MM.1S (cell line): ENCODE results near the gene ITSN2.

ENCODE experiments used
- DNase-seq: peaks from one replicate; pipeline ENCODE4 v3.0.0-alpha.2; 2015
- H2AFZ ChIP-seq: fragments of 300-600 bp; sonication (generic); 2 replicates; pipeline ENCODE4 v1.6.0; 2016; ENCODE audit warnings: antibody characterized with exemption, low read length
- H3F3A ChIP-seq: fragments of 300-600 bp; sonication (generic); 2 replicates; pipeline ENCODE4 v1.6.1; 2016; ENCODE audit warnings: mild to moderate bottlenecking, antibody characterized with exemption, low read length, moderate library complexity, mixed read lengths; ENCODE audit not compliant: insufficient read depth
- H3K27ac ChIP-seq: fragments of 300-600 bp; sonication (generic); 2 replicates; pipeline ENCODE4 v1.5.1; 2016; ENCODE audit warnings: mild to moderate bottlenecking, low read length
- H3K27me3 ChIP-seq: fragments of 300-600 bp; sonication (generic); replicated peaks from 2 replicates; pipeline ENCODE4 v1.6.0; 2016; ENCODE audit warnings: low read length; ENCODE audit not compliant: insufficient read depth
- H3K36me3 ChIP-seq: fragments of 300-600 bp; sonication (generic); replicated peaks from 2 replicates; pipeline ENCODE4 v1.6.1; 2016; ENCODE audit warnings: mild to moderate bottlenecking, low read length, mixed read lengths; ENCODE audit not compliant: insufficient read depth
- H3K4me1 ChIP-seq: fragments of 300-600 bp; sonication (generic); 2 replicates; pipeline ENCODE4 v1.6.1; 2016; ENCODE audit warnings: low read length, mixed read lengths
- H3K4me2 ChIP-seq: fragments of 300-600 bp; sonication (generic); 2 replicates; pipeline ENCODE4 v1.6.0; 2016; ENCODE audit warnings: low read depth, low read length
- H3K4me3 ChIP-seq: fragments of 300-600 bp; sonication (generic); 2 replicates; pipeline ENCODE4 v1.5.1; 2016; ENCODE audit warnings: low read length, mixed read lengths
- H3K79me2 ChIP-seq: fragments of 300-600 bp; sonication (generic); 2 replicates; pipeline ENCODE4 v1.6.1; 2016; ENCODE audit warnings: mixed run types, low read length, mixed read lengths
- H3K9ac ChIP-seq: fragments of 300-600 bp; sonication (generic); 2 replicates; pipeline ENCODE4 v1.6.1; 2016; ENCODE audit warnings: low read length, mixed read lengths
- H3K9me2 ChIP-seq: fragments of 300-600 bp; sonication (generic); replicated peaks from 2 replicates; pipeline ENCODE4 v1.6.1; 2016; ENCODE audit warnings: mild to moderate bottlenecking, low read length, mixed read lengths; ENCODE audit not compliant: insufficient read depth
- H3K9me3 ChIP-seq: fragments of 300-600 bp; sonication (generic); replicated peaks from 2 replicates; pipeline ENCODE4 v1.6.1; 2016; ENCODE audit warnings: mild to moderate bottlenecking, low read length, mixed read lengths; ENCODE audit not compliant: insufficient read depth
- H4K20me1 ChIP-seq: fragments of 300-600 bp; sonication (generic); 2 replicates; pipeline ENCODE4 v1.6.1; 2016; ENCODE audit warnings: mild to moderate bottlenecking, low read length, moderate library complexity, mixed read lengths; ENCODE audit not compliant: insufficient read depth
- EZH2 ChIP-seq: fragments of 300-600 bp; sonication (generic); optimal IDR thresholded peaks from 2 replicates; pipeline ENCODE3; 2017; ENCODE audit warnings: low read depth, mild to moderate bottlenecking, antibody characterized with exemption, low read length, mixed read lengths
- EZH2phosphoT487 ChIP-seq: fragments of 300-600 bp; sonication (generic); IDR thresholded peaks from 2 replicates; pipeline ENCODE4 v1.6.1; 2018; ENCODE audit warnings: antibody characterized with exemption, low read length
- TF ChIP-seq, protein P1 (sequence below): fragments of 300-600 bp; sonication (generic); IDR thresholded peaks from 2 replicates; pipeline ENCODE4 v1.5.1; 2016; ENCODE audit warnings: antibody characterized with exemption, low read length, mixed read lengths

ITSN2 gene

GRCh38 chr2:24280161-24280560 is 80.2 kb downstream of the ITSN2 start:
- Histone ChIP-seq H4K20me1 (no peaks in the 10 kb centered on the region), H3F3A (no peaks in the 10 kb centered on the region), H3K4me3 (no peak overlapping the region), H3K9ac (no peak overlapping the region), H3K4me2 (no peak overlapping the region), H3K36me3 (peaks cover 3% of the 10 kb centered on the region; the same call in 1 of the 2 replicates), H3K9me3 (no peaks in the 10 kb centered on the region), H3K27ac (no peak overlapping the region), H3K4me1 (no peaks in the 10 kb centered on the region), H3K9me2 (no peaks in the 10 kb centered on the region), H2AFZ (no peak overlapping the region), H3K79me2 (no peaks in the 10 kb centered on the region), H3K27me3 (no peaks in the 10 kb centered on the region)
- DNase-seq = no peak
- TF ChIP-seq EZH2 (no peak), EZH2phosphoT487 (no peak)
- TF ChIP-seq, protein P1, sequence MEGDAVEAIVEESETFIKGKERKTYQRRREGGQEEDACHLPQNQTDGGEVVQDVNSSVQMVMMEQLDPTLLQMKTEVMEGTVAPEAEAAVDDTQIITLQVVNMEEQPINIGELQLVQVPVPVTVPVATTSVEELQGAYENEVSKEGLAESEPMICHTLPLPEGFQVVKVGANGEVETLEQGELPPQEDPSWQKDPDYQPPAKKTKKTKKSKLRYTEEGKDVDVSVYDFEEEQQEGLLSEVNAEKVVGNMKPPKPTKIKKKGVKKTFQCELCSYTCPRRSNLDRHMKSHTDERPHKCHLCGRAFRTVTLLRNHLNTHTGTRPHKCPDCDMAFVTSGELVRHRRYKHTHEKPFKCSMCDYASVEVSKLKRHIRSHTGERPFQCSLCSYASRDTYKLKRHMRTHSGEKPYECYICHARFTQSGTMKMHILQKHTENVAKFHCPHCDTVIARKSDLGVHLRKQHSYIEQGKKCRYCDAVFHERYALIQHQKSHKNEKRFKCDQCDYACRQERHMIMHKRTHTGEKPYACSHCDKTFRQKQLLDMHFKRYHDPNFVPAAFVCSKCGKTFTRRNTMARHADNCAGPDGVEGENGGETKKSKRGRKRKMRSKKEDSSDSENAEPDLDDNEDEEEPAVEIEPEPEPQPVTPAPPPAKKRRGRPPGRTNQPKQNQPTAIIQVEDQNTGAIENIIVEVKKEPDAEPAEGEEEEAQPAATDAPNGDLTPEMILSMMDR = no peak

GRCh38 chr2:24276349-24276899 is 83.9 kb downstream of the ITSN2 start:
- H3K36me3 ChIP-seq = peaks cover 3% of the 10 kb centered on the region; the same call in 1 of the 2 replicates
- DNase-seq = no peak
- TF ChIP-seq EZH2phosphoT487 = no peak
- TF ChIP-seq EZH2 = no peak

DNA sequence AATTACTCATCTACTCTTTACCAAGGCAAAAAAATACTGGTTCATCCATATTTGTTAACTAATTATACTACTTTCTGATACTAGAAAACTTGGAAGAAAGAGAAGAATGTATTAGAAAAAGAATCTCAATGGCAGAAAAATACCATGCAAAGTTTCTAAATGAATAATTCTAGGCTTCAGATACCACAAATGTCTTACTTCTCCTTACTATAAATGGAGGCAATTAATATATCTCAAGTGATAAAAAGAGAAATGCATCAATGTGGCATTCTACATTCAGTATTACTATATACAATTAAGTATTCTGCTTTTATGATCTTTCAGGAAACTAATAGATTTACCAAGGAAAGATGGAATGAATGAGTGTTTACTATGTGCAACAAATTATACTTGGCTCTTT is 85.5 kb downstream of the ITSN2 start:
- H3K36me3 ChIP-seq = peaks cover 3% of the 10 kb centered on the region; the same call in 1 of the 2 replicates
- H3K4me3 ChIP-seq = no peak overlapping the region
- no peak overlapping the region for H3K9ac ChIP-seq
- no peaks in the 10 kb centered on the region for H4K20me1 ChIP-seq
- H3K27ac ChIP-seq = no peak overlapping the region
- no peak for DNase-seq
- no peak overlapping the region for H3K4me2 ChIP-seq
- H2AFZ ChIP-seq = no peak overlapping the region
- H3K27me3 ChIP-seq = no peaks in the 10 kb centered on the region
- no peaks in the 10 kb centered on the region for H3F3A ChIP-seq
- H3K9me2 ChIP-seq = no peaks in the 10 kb centered on the region
- H3K79me2 ChIP-seq = no peaks in the 10 kb centered on the region
- TF ChIP-seq EZH2phosphoT487 (no peak), EZH2 (no peak)
- TF ChIP-seq, protein P1 = no peak
- no peaks in the 10 kb centered on the region for H3K9me3 ChIP-seq
- no peaks in the 10 kb centered on the region for H3K4me1 ChIP-seq

More at GRCh38 chr2:24276349-24276899, 83.9 kb downstream of the ITSN2 start:
- no peak overlapping the region for H3K27ac ChIP-seq
- no peak overlapping the region for H3K9ac ChIP-seq
- no peaks in the 10 kb centered on the region for H4K20me1 ChIP-seq
- H3K79me2 ChIP-seq = no peaks in the 10 kb centered on the region
- H3K9me2 ChIP-seq = no peaks in the 10 kb centered on the region
- no peaks in the 10 kb centered on the region for H3K4me1 ChIP-seq
- H2AFZ ChIP-seq = no peak overlapping the region
- no peak overlapping the region for H3K4me3 ChIP-seq
- H3F3A ChIP-seq = no peaks in the 10 kb centered on the region
- no peaks in the 10 kb centered on the region for H3K27me3 ChIP-seq
- no peaks in the 10 kb centered on the region for H3K9me3 ChIP-seq
- H3K4me2 ChIP-seq = no peak overlapping the region

- Histone ChIP-seq H3K9ac (no peak overlapping the region), H2AFZ (no peak overlapping the region), H3F3A (no peaks in the 10 kb centered on the region), H3K27me3 (no peaks in the 10 kb centered on the region), H3K4me2 (no peak overlapping the region), H3K27ac (no peak overlapping the region), H3K4me1 (no peaks in the 10 kb centered on the region), H3K36me3 (peaks cover 3% of the 10 kb centered on the region; the same call in 1 of the 2 replicates), H4K20me1 (no peaks in the 10 kb centered on the region), H3K9me3 (no peaks in the 10 kb centered on the region), H3K79me2 (no peaks in the 10 kb centered on the region), H3K9me2 (no peaks in the 10 kb centered on the region), H3K4me3 (no peak overlapping the region)
- no peak for DNase-seq
- TF ChIP-seq EZH2phosphoT487 (no peak), EZH2 (no peak)
- TF ChIP-seq, protein P1 = no peak
These were observed 86.7 kb downstream of the ITSN2 start for GRCh38 chr2:24273598-24273997.
